Body of pancreas (tissue), 4 donors: ENCODE measurements around the gene CLEC3A. TPM values are rescaled to one million over a fixed set of nuclear protein-coding genes. Genes with fewer than 3 reads are reported as not detected.
A peak's percentile ranks its signal among the peaks of the same experiment; 100 is the strongest.
"Not testable (repeated sequence)": the region's sequence is repeated elsewhere in the genome, so short reads cannot be mapped to it uniquely, and the experiment has no call there.

Experiments
- ATAC-seq: fragments of 150-250 bp; one replicate; pipeline ENCODE4 v1.9.1; 2016
- DNase-seq, 4 donors: peaks; one replicate each; pipeline ENCODE4 v3.0.0-alpha.2; 2019
- H3K27ac ChIP-seq, 4 donors: fragments of 200-600 bp; sonication (generic); 1 replicate in 3 of 4; 2 replicates in 1 of 4; pipeline versions ENCODE4 v1.5.1 to v1.6.1; 2016 to 2019; ENCODE audit warnings: mild to moderate bottlenecking in 1 of 4, mixed read lengths in 1 of 4, moderate library complexity in 1 of 4
- H3K27me3 ChIP-seq, 2 donors: fragments of 200-600 bp; sonication (generic); one replicate each; pipeline ENCODE4 v1.6.0; 2016; ENCODE audit warnings: mild to moderate bottlenecking in 1 of 2
- H3K36me3 ChIP-seq, 2 donors: fragments of 200-600 bp; sonication (generic); replicated peaks in 1 of 2; 2 replicates each; pipeline ENCODE4 v1.5.1; 2016; ENCODE audit warnings: low read depth in 2 of 2; ENCODE audit not compliant: insufficient read depth in 1 of 2
- H3K4me1 ChIP-seq: fragments of 200-600 bp; sonication (generic); one replicate; pipeline ENCODE4 v1.6.0; 2016
- H3K4me3 ChIP-seq, 2 donors: fragments of 200-600 bp; sonication (generic); 1 replicate in 1 of 2; 2 replicates in 1 of 2; pipeline ENCODE4 v1.5.1; 2016 to 2019
- H3K9me3 ChIP-seq, 3 donors: fragments of 200-600 bp; sonication (generic); 1 replicate in 2 of 3; 2 replicates in 1 of 3; pipeline ENCODE4 v1.5.1; 2016
- CTCF ChIP-seq, 7 experiments: fragments of 450-650 bp in 4 of 7; fragments of 200-600 bp in 3 of 7; sonication (generic) in 3 of 7; IDR thresholded peaks; one replicate each; pipeline ENCODE4 v1.5.1; 2016 to 2019; ENCODE audit warnings: antibody characterized with exemption in 7 of 7
- POLR2A ChIP-seq, 3 donors: fragments of 450-650 bp; IDR thresholded peaks; one replicate each; pipeline ENCODE4 v1.6.1; 2016; ENCODE audit warnings: antibody characterized with exemption in 3 of 3, mild to moderate bottlenecking in 2 of 3
- WGBS, 2 donors: methylation state at CpG; one replicate each; pipeline ENCODE4 v1.1.5; 2017; 5-methylcytosine and 5-hydroxymethylcytosine counted together
- intact Hi-C: fragments of 100-400 bp; cut with DNase I; formaldehyde crosslinking; loops from one replicate; pipeline ENCODE4 v1.15.1; 2023
- total RNA-seq, 2 donors: library from RNA; depleted of rRNA; stranded (reverse); fragments of >200 nt; gene quantifications; one replicate each; pipeline ENCODE4 v1.1.0, GENCODE V29; 2016

CLEC3A gene
- total RNA-seq, 2 donors from 2014 or later = not detected

- Histone ChIP-seq H3K4me1 (peaks cover 11% of the 10 kb centered on the region), H3K9me3 (no peaks in the 10 kb centered on the region), H3K36me3 (no peaks in the 10 kb centered on the region), H3K27me3 (no peaks in the 10 kb centered on the region), H3K4me3 (no peak overlapping the region), H3K27ac (no peak overlapping the region)
- ATAC-seq (no peak), DNase-seq (peak in 1 of 4 donors; percentile 8)
- intact Hi-C loops = no loop called here
- 37 to 51% methylated on average over 9 of the region's 9 CpGs for WGBS, 2 donors
- TF ChIP-seq POLR2A (IDR thresholded peaks at IDR 0.05) = no peak
- TF ChIP-seq CTCF (IDR thresholded peaks at IDR 0.05) = no peak
Measured at GRCh38 chr16:78057803-78058564, 35.6 kb downstream of the CLEC3A start.

GRCh38 chr16:78059806-78060205, 37.5 kb downstream of the CLEC3A start:
- H3K27ac ChIP-seq, intact Hi-C loops, H3K36me3 ChIP-seq, H3K27me3 ChIP-seq, H3K9me3 ChIP-seq, ATAC-seq, H3K4me3 ChIP-seq, DNase-seq: not testable (repeated sequence)
- WGBS, 2 donors = 78 to 80% methylated on average over 19 to 25 of the region's 25 CpGs
- H3K4me1 ChIP-seq = peaks cover 11% of the 10 kb centered on the region

- intact Hi-C loops = no loop called here
- no peaks in the 10 kb centered on the region for H3K27me3 ChIP-seq
- 10 to 15% methylated on average over 5 of the region's 5 CpGs for WGBS, 2 donors
- no peak overlapping the region for H3K27ac ChIP-seq
- H3K9me3 ChIP-seq = no peaks in the 10 kb centered on the region
- DNase-seq = peak in 2 of 4 donors; percentile 15 to 58
- no peak overlapping the region for H3K4me3 ChIP-seq
- H3K36me3 ChIP-seq = no peaks in the 10 kb centered on the region
- H3K4me1 ChIP-seq = peaks cover 11% of the 10 kb centered on the region
- ATAC-seq = no peak
- TF ChIP-seq CTCF (IDR thresholded peaks at IDR 0.05) (peak in 2 of 7 experiments; percentile 21 to 29), POLR2A (IDR thresholded peaks at IDR 0.05) (no peak)
Measured at GRCh38 chr16:78060295-78060694, 37.9 kb downstream of the CLEC3A start.

DNA sequence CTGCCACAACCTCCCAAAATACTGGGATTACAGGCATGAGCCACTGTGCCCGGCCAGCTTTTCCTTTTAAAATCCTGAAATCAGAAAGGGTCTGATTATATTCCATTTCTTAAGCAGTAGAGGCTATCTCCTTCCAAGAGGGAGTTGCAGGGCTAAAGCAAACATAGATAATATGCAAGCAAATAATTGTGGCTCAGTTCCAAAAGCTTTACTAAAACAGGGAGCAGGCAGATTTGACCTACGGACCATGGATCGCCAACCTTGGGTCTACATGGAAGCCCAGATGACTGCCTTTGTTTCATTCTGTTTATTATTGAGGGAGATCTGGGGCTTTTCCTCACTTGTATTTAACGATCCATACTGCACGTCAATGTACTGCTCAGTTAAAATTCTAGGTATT, 38.5 kb downstream of the CLEC3A start:
- 24 to 40% methylated on average over 5 of the region's 5 CpGs for WGBS, 2 donors
- H3K9me3 ChIP-seq = no peaks in the 10 kb centered on the region
- intact Hi-C loops = no loop called here

GRCh38 chr16:78065319-78065718, 43.0 kb downstream of the CLEC3A start:
- ATAC-seq = no peak
- Histone ChIP-seq H3K36me3 (no peaks in the 10 kb centered on the region), H3K4me1 (peaks cover 7% of the 10 kb centered on the region), H3K27ac (no peak overlapping the region), H3K27me3 (no peaks in the 10 kb centered on the region), H3K9me3 (no peaks in the 10 kb centered on the region), H3K4me3 (no peak overlapping the region)
- DNase-seq = no peak
- intact Hi-C loops = no loop called here
- TF ChIP-seq CTCF (IDR thresholded peaks at IDR 0.05) (no peak), POLR2A (IDR thresholded peaks at IDR 0.05) (no peak)
- 47 to 64% methylated on average over 4 of the region's 4 CpGs for WGBS, 2 donors

More for the DNA sequence above, 38.5 kb downstream of the CLEC3A start:
- no peak overlapping the region for H3K4me3 ChIP-seq
- no peak overlapping the region for H3K27ac ChIP-seq
- no peak for ATAC-seq
- DNase-seq = peak in 2 of 4 donors; percentile 4 to 24
- no peaks in the 10 kb centered on the region for H3K27me3 ChIP-seq
- H3K4me1 ChIP-seq = peaks cover 11% of the 10 kb centered on the region
- TF ChIP-seq CTCF (IDR thresholded peaks at IDR 0.05) (no peak), POLR2A (IDR thresholded peaks at IDR 0.05) (no peak)
- H3K36me3 ChIP-seq = no peaks in the 10 kb centered on the region
